ENCODE measurements around the gene KIF12. TPM values are rescaled to one million over a fixed set of nuclear protein-coding genes. Genes with fewer than 3 reads are reported as not detected.

KIF12 gene
- total and polyA plus RNA-seq, 2 of the 8 experiments (the other 6 are each of a cell fraction or from before 2014, with no cell fraction given), result 2.9 to 3.9 TPM

- TF ChIP-seq CHD7 (IDR thresholded peaks at IDR 0.05; ENCODE audit: insufficient replicate concordance, low read length), result no peak
- no peak for TF ChIP-seq SP2 (IDR thresholded peaks at IDR 0.05; ENCODE audit: low read length)
These were observed 49.5 kb downstream of the KIF12 start (continued) for GRCh38 chr9:114049441-114050225.

All from H1 (cell line).